NCI-H1436 treated with DMSO at 0.1 percent for 48 hours (cell line): ENCODE results near the gene NDUFB2.
"Not testable (repeated sequence)": the region's sequence is repeated elsewhere in the genome, so short reads cannot be mapped to it uniquely, and the experiment has no call there.

ENCODE experiments used
- DNase-seq: peaks from one replicate; lab custom pipeline; 2025; lab: John Stamatoyannopoulos, UW

Gene NDUFB2

GRCh38 chr7:140672382-140673062, 24.0 kb upstream of the NDUFB2 start, which contains the start of gene ADCK2:
Gene ADCK2, plus strand, starts transcription at chr7:140672945. Its CDS starts 386 bp downstream, at chr7:140673331.
- no peak for DNase-seq

DNA sequence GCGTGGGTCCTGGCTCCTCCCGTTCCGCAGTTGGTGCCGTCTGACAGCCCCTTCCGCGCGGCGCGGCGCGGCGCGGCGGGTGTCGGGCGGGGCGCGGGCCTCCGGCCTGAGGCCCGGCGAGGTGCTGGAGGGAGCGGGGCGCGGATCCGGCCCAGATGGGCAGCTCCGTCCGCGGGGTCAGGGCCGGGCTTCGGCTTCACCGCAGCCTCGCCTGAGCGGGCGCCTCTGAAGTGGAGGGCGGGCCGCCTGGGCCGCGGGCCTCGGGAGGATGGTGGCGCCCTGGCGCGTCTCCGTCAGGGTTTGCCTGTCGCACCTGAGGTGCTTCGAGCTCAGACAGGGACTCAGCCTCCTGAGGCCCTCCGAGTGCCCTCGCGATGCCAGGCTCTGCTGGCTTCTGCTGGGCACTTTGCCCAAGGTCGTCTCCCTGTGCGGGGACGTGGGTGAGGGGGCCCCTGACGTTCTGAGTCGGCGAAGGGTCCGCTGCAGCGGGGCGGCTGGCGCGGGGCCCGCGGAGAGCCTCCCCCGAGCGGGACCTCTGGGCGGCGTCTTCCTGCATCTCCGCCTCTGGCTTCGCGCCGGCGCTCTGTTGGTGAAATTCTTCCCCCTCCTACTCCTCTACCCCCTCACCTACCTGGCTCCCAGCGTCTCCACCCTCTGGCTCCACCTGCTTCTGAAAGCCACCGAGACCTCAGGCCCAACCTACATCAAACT, 23.3 kb upstream of the NDUFB2 start:
- DNase-seq = no peak

- no peak for DNase-seq
These were observed 22.7 kb upstream of the NDUFB2 start for GRCh38 chr7:140673774-140674155.

DNA sequence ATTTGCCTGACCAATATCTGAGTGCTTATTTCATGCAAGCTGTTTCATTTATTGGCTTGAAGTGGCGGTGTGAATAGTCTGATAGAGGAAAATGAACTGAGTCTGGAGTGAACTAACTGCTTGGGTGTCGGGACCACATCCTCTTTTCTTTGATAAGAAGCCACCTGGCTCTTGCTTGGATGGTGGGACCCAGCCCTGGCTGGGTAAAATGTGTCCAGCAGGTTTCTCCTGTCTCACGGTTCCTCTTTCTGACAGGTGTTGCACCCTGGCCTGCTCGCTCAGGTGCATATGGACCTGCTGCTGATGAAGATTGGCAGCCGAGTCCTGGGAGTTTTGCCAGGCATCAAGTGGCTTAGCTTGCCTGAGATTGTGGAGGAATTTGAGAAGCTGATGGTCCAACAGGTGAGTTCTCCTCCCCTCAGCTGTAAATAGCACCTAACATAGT, 22.1 kb upstream of the NDUFB2 start:
- DNase-seq = no peak

DNA sequence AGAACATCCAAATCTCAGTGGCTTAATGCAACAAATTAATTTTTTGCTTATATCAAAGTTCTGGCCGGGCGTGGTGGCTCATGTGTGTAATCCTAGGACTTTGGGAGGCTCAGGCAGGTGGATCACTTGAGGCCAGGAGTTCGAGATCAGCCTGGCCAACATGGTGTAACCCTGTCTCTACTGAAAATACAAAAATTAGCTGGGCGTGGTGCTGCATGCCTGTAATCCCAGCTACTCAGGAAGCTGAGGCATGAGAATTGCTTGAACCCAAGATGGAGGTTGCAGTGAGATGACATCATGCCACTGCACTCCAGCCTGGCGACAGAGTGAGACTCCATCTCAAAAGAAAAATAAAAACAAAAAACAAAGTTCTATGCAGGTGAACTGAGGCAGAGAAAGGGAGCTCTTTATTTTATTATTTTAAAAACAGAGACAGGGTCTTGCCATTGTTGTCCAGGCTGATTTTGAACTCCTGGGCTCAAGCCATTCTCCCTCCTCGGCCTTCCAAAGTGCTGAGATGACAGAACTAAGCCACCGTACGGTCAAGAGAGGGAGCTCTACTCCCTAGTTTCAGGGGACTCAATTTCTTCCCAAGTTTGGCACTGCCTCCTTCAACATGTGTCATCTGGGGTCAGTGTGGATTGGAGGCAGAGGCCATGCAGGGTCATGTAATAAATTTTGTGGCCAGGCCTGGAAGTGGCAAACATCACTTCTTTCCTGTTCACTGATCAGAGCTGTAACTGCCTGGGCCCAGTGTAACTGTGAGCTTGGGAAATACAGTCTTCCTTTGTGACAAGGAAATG, 21.4 kb upstream of the NDUFB2 start:
- no peak for DNase-seq

GRCh38 chr7:140675726-140676125, 20.8 kb upstream of the NDUFB2 start:
- no peak for DNase-seq

- no peak for DNase-seq
These were observed 20.2 kb upstream of the NDUFB2 start for GRCh38 chr7:140676306-140676705.

DNA sequence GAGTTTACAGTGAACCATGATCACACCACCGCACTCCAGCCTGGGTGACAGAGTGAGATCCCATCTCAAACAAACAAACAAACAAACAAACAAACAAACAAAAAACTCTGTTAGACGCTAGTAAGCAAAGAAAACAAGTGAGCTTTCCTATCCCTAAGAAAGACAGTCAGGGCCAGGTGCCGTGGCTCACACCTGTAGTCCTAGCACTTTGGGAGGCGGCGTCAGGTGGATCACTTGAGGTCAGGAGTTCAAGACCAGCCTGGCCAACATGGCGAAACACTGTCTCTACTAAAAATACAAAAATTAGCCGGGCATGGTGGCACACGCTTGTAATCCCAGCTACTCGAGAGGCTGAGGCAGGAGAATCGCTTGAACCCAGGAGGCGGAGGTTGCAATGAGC, 19.6 kb upstream of the NDUFB2 start:
- DNase-seq = not testable (repeated sequence)

GRCh38 chr7:140677496-140677895, 19.0 kb upstream of the NDUFB2 start:
- DNase-seq = no peak

DNA sequence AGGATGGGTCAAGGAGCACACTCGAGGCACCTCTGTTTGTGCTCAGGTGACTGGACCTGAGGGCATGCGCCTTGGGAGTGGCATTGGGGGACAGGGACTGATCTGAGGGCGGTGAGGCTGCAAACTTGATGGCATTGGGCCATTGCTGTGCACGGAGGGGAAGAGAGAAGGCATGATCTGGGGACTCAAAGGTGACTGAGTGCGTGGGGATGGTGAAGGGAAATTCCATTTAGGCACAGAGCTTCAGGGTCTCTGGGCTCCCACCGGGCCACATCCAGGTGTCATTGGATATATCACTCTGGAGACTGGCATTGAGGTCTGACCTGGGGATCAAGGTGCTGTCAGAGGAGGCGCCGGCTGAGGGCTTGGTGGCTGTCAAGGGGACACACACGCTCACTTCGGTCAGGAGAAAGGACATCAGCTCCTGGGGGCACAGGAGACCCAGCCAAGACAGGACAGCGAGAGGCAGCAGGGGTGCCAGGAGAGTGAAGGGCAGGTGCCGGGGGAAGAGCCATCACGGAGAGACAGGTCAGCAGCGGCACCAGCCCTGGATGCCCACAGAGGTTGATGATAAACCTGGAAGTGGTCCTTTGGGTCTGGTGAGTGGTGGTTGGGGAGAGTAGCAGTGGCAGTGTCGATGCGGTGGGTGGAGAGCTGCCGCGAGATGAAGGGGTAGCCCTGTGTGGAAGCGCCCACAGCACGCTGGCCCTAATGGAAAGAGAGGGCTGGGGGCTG, 18.3 kb upstream of the NDUFB2 start:
- DNase-seq = no peak

DNA sequence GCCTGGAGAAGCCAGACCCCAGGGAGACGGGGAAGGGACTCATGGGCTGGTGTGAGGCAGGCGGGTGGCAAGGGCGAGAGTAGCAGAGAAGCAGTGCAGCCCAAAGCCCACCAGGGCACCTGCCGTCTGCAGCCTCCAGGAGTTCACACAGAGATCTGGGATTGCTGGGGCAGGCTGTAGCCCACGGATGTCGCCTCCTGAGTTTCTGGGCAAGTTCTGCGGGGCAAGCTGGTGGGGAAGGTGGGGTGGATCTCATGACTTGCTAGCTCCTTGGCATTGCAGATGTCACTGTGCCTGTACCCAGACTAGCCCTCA, 17.7 kb upstream of the NDUFB2 start:
- DNase-seq = no peak

- DNase-seq = no peak
These were observed 17.3 kb upstream of the NDUFB2 start for GRCh38 chr7:140679186-140679585.

- no peak for DNase-seq
These were observed 15.6 kb upstream of the NDUFB2 start for GRCh38 chr7:140680886-140681285.

GRCh38 chr7:140681766-140682165, 14.7 kb upstream of the NDUFB2 start:
- DNase-seq = no peak

- no peak for DNase-seq
These were observed 12.9 kb upstream of the NDUFB2 start for GRCh38 chr7:140683657-140684056.

DNA sequence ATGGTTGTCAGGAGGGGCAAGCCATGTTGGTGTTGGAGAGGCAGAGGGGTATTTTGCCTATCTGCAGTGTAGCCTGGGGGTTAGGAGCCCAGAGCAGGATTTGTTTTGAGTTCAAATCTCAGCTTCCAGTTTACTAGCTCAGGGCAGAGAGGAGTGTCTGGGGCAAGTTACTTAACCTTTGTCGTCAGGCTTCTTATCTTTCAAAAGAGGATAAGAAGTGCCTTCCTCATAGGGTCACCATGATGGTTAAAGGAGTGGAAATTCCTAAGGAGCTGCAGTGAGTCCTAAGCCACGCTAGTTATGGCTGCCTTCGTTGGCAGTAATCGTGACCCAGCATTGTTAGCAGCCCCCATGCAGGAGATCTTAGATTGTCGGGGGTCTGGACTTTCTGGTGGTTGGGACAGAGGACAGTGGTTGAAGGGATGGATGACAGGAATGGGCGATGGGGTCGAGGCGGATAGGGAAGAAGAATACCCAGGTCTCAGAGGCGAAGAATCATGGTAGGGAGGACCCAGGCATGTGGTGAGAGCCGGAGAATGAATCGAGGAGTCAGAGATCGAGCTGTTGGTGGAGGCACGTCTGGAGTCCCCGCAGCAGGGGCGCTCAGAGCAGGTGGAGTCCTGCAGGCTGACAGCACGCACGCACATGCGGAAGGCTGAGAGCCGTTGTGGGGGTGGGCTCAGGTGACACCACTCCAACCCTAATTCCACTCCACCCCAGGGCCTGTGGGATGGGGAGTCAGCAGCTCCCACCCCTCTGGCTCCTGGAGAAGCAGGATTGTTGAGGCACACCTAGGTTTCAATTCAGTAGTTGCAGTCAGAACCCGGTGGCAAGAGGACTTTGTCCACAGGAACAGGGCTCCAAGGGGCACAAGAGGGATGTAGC, 12.2 kb upstream of the NDUFB2 start:
- no peak for DNase-seq

DNA sequence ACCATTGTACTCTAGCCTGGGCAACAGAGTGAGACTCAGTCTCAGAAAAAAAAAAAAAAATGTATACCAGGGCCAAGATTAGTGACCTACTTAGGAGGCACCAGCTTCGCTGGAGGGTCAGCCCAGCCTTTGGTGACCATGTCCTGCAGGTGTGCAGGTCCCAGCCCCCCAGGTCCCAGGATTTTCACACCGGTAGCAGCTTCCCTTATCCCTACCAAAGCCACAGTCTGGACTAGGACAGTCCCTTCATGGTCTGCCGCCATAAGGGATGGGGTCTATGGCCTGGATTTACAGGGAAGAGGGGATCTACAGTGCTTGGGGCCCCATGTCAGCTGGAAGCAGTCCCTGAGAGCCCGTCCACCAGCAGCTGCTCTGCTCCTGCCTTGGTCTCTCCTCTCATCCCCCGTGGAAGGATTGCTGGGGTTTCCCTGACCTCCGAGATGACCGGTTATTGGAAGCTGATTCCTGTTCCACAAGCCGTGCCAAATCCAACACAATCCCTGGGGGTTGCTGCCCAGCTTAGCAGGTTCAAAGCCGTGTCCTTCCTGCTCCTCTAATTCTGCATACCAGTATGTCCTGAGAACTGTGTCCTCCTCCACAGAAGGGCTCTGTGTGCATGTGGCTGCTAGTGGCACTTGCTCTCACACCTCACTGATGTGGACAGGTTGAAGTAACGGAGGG, 11.0 kb upstream of the NDUFB2 start:
- DNase-seq = no peak

DNA sequence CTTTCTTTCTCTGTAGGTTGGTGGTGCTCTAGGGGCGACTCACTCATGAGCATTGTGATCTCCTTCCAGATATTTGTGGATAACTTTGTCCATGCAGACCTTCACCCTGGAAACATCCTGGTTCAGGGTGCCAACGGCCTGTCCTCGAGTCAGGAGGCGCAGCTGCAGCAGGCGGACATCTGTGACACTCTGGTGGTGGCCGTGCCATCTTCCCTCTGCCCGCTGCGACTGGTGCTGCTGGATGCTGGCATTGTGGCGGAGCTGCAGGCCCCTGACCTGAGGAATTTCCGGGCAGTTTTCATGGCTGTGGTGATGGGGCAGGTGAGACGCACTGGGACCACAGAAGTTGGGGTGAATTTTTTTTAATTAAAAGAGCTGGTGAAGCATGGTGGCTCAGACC, 9.6 kb upstream of the NDUFB2 start:
- DNase-seq = no peak

DNA sequence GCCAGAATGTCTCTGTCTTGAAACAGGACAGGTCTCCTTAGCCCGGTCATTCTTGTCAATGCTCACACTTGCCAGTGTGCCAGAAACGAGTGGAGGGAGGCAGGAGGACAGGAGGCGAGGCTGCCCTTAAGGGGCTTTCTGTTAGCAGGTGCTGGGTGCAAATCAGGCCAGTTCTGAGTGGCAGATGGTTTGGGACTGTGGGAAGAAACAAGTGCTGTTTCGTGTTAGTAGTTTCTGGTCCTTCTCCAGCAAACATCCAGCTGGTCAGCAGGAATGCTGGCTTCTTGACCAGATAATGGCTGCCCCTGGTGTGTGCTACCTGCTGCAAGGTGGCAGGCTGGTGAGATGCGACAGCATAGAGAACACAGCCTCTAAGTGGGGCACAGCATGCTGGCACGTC, 8.2 kb upstream of the NDUFB2 start:
- DNase-seq = no peak
